DOHH2 (cell line): ENCODE data around the gene RNF146.

Experiments used
- H3F3A ChIP-seq: fragments of 200-600 bp; sonication (generic), shearing (Covaris generic); 2 replicates; pipeline ENCODE4 v1.6.0; 2016; ENCODE audit warnings: antibody characterized with exemption, mild to moderate bottlenecking; ENCODE audit not compliant: control insufficient read depth, insufficient read depth
- H3K27ac ChIP-seq: fragments of 200-600 bp; sonication (generic); 2 replicates; pipeline ENCODE4 v1.5.1; 2014; ENCODE audit warnings: low read depth, mild to moderate bottlenecking, low read length, moderate library complexity
- H3K27me3 ChIP-seq: fragments of 200-600 bp; sonication (generic); 2 replicates; pipeline ENCODE4 v1.6.1; 2014; ENCODE audit warnings: mild to moderate bottlenecking, low read length, mixed read lengths; ENCODE audit not compliant: control insufficient read depth
- H3K36me3 ChIP-seq: fragments of 200-600 bp; sonication (generic); 2 replicates; pipeline ENCODE4 v1.6.1; 2014; ENCODE audit warnings: mild to moderate bottlenecking, low read length, moderate library complexity, mixed read lengths; ENCODE audit not compliant: control insufficient read depth
- H3K4me1 ChIP-seq: fragments of 200-600 bp; sonication (generic); 2 replicates; pipeline ENCODE4 v1.6.1; 2014; ENCODE audit warnings: mild to moderate bottlenecking, low read length, mixed read lengths; ENCODE audit not compliant: control insufficient read depth
- H3K4me2 ChIP-seq: fragments of 200-600 bp; sonication (generic); 2 replicates; pipeline ENCODE4 v1.6.0; 2014; ENCODE audit warnings: mild to moderate bottlenecking, low read length, moderate library complexity
- H3K4me3 ChIP-seq: fragments of 200-600 bp; sonication (generic); 2 replicates; pipeline ENCODE4 v1.5.1; 2014; ENCODE audit warnings: mild to moderate bottlenecking, low read length, mixed read lengths
- H3K79me2 ChIP-seq: fragments of 200-600 bp; sonication (generic); 2 replicates; pipeline ENCODE4 v1.6.1; 2014; ENCODE audit warnings: mild to moderate bottlenecking, low read length, mixed read lengths; ENCODE audit not compliant: control insufficient read depth
- H3K9me2 ChIP-seq: fragments of 200-600 bp; sonication (generic); replicated peaks from 2 replicates; pipeline ENCODE4 v1.6.1; 2014; ENCODE audit warnings: mild to moderate bottlenecking, low read length, mixed read lengths; ENCODE audit not compliant: control insufficient read depth
- H3K9me3 ChIP-seq: fragments of 200-600 bp; sonication (generic); 2 replicates; pipeline ENCODE4 v1.6.1; 2014; ENCODE audit warnings: antibody characterized with exemption, low read length, mixed read lengths; ENCODE audit not compliant: control insufficient read depth, insufficient read depth
- H4K20me1 ChIP-seq: fragments of 200-600 bp; sonication (generic); 2 replicates; pipeline ENCODE4 v1.6.0; 2014; ENCODE audit warnings: low read depth, mild to moderate bottlenecking, antibody characterized with exemption, low read length, moderate library complexity; ENCODE audit not compliant: control insufficient read depth, insufficient read depth
- CTCF ChIP-seq: fragments of 200-600 bp; sonication (generic); IDR thresholded peaks from one replicate; pipeline ENCODE4 v1.5.1; 2014; ENCODE audit warnings: antibody characterized with exemption, mild to moderate bottlenecking, low read depth, low read length; ENCODE audit not compliant: poor library complexity, severe bottlenecking
- EZH2phosphoT487 ChIP-seq: fragments of 200-600 bp; sonication (generic); IDR thresholded peaks from 2 replicates; pipeline ENCODE4 v1.6.1; 2017; ENCODE audit warnings: borderline replicate concordance, mild to moderate bottlenecking, antibody characterized with exemption, low read length, moderate library complexity, mixed read lengths

RNF146 gene

GRCh38 chr6:127301199-127301700 is 34.6 kb downstream of the RNF146 start:
- TF ChIP-seq EZH2phosphoT487, result no peak
- no peak for TF ChIP-seq CTCF
- peaks cover 11% of the 10 kb centered on the region for H3K79me2 ChIP-seq
- peaks cover 24% of the 10 kb centered on the region for H3K36me3 ChIP-seq
- peaks cover 4% of the 10 kb centered on the region for H4K20me1 ChIP-seq
- peaks cover 8% of the 10 kb centered on the region; the same call in 1 of the 2 replicates for H3F3A ChIP-seq
- no peak overlapping the region for H3K4me3 ChIP-seq
- no peaks in the 10 kb centered on the region for H3K9me2 ChIP-seq
- H3K27ac ChIP-seq, result no peak overlapping the region
- H3K27me3 ChIP-seq, result no peaks in the 10 kb centered on the region
- H3K4me1 ChIP-seq, result peaks cover 13% of the 10 kb centered on the region
- H3K4me2 ChIP-seq, result no peak overlapping the region
- no peaks in the 10 kb centered on the region for H3K9me3 ChIP-seq

GRCh38 chr6:127302728-127303660 is 36.3 kb downstream of the RNF146 start:
- peak overlapping the region; percentile 47 for H3K4me2 ChIP-seq
- H3K79me2 ChIP-seq, result peaks cover 15% of the 10 kb centered on the region
- peaks cover 4% of the 10 kb centered on the region; the same call in 1 of the 2 replicates for H4K20me1 ChIP-seq
- 0 out of 2 replicates have a peak overlapping the region, but pooled peaks have one; percentile 3 for H3K27ac ChIP-seq
- peaks cover 25% of the 10 kb centered on the region for H3K36me3 ChIP-seq
- H3K9me3 ChIP-seq, result no peaks in the 10 kb centered on the region
- H3K9me2 ChIP-seq, result no peaks in the 10 kb centered on the region
- H3K4me1 ChIP-seq, result peaks cover 13% of the 10 kb centered on the region
- peaks cover 8% of the 10 kb centered on the region; the same call in 1 of the 2 replicates for H3F3A ChIP-seq
- H3K4me3 ChIP-seq, result no peak overlapping the region
- TF ChIP-seq CTCF (peak; percentile 69), EZH2phosphoT487 (no peak)
- no peaks in the 10 kb centered on the region for H3K27me3 ChIP-seq

GRCh38 chr6:127303917-127304316 is 37.3 kb downstream of the RNF146 start:
- peaks cover 6% of the 10 kb centered on the region; the same call in 1 of the 2 replicates for H3F3A ChIP-seq
- peaks cover 13% of the 10 kb centered on the region for H3K4me1 ChIP-seq
- H3K4me2 ChIP-seq, result no peak overlapping the region
- H4K20me1 ChIP-seq, result peaks cover 4% of the 10 kb centered on the region; the same call in 1 of the 2 replicates
- peaks cover 23% of the 10 kb centered on the region for H3K79me2 ChIP-seq
- H3K4me3 ChIP-seq, result no peak overlapping the region
- H3K36me3 ChIP-seq, result peaks cover 34% of the 10 kb centered on the region
- TF ChIP-seq EZH2phosphoT487 (no peak), CTCF (no peak)
- H3K9me2 ChIP-seq, result no peaks in the 10 kb centered on the region
- H3K27me3 ChIP-seq, result no peaks in the 10 kb centered on the region
- no peaks in the 10 kb centered on the region; the same call in 1 of the 2 replicates for H3K9me3 ChIP-seq
- no peak overlapping the region for H3K27ac ChIP-seq
